Cardiac muscle cell (in vitro differentiated cells and primary cell): ENCODE data around the gene SUV39H2. TPM values are rescaled to one million over a fixed set of nuclear protein-coding genes. Genes with fewer than 3 reads are reported as not detected.

ENCODE experiments used
- DNase-seq, 2 donors: peaks; one replicate each; pipeline versions ENCODE4 v3.0.0 to v3.0.0-alpha.2; 2010 to 2017; ENCODE audit warnings: low read depth in 1 of 2, low spot score in 1 of 2
- H3K27ac ChIP-seq: fragments of 200-600 bp; sonication (generic); 2 replicates; pipeline ENCODE4 v1.5.1; 2016
- H3K27me3 ChIP-seq: fragments of 200-600 bp; sonication (generic); 2 replicates; pipeline ENCODE4 v1.6.0; 2016; ENCODE audit warnings: control low read depth
- H3K36me3 ChIP-seq: fragments of 200-600 bp; sonication (generic); 2 replicates; pipeline ENCODE4 v1.5.1; 2016; ENCODE audit warnings: control low read depth
- H3K4me1 ChIP-seq: fragments of 200-600 bp; sonication (generic); 2 replicates; pipeline ENCODE4 v1.8.1; 2017; ENCODE audit warnings: low read depth, mild to moderate bottlenecking, mixed run types
- H3K4me3 ChIP-seq: fragments of 200-600 bp; sonication (generic); 2 replicates; pipeline ENCODE4 v1.5.1; 2016; ENCODE audit warnings: mild to moderate bottlenecking
- H3K9me3 ChIP-seq: fragments of 200-600 bp; sonication (generic); 2 replicates; pipeline ENCODE4 v1.5.1; 2017; ENCODE audit warnings: low read depth, mild to moderate bottlenecking, control low read depth
- polyA plus RNA-seq: library from polyadenylated mRNA; unstranded; fragments of >200 nt; fragmentation: Nextera tagmentation; extraction: Ambion mirVana; gene quantifications from 2 replicates; pipeline ENCODE4 v1.2.1, GENCODE V29; 2016
- total RNA-seq: library from RNA; depleted of rRNA; stranded (reverse); fragments of >200 nt; gene quantifications from 2 replicates; pipeline ENCODE4 v1.2.3, GENCODE V29; 2016
- TF ChIP-seq, protein P1 (sequence below): IDR thresholded peaks from 2 replicates; pipeline ENCODE4 v1.5.1; 2012; ENCODE audit warnings: low read depth, mild to moderate bottlenecking, low read length

The SUV39H2 gene
- total and polyA plus RNA-seq, 2 experiments from 2014 or later: 10.6 to 12.4 TPM

DNA sequence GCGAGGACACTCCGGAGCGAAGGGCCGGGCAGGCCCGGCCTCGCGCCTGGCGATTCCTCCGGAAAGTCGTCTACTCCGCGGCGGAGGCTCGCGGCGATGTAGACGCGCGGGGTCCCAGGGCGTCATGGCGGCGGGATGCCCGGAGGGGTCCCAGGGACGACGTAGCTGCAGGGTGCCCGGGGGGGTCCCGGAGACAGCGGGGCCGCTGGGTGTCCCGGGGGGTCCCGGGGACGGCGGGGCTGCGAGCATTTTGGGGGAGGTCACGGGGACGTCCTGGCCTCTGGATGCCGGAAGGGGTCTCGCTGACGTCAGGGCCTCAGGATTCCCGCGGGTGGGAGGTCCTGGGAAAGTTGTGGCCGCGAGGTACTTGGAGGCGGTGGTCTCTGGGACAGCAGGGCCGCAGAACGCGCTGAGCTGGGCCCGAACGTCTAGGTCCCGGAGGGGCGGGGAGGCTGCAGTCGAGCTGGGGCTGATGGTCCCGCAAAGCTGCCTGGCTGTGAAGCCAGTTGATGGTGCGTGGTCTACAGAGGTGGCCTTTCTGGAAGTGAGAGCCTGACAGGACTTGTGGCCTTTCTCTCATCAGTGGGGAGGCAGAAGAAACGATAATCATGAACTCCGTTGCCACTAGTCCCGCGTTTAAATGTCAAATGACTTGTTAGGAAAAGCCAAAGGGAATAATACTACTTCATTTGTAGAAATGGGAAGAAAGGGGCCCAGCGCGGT, 39.9 kb upstream of the SUV39H2 start:
- H3K27me3 ChIP-seq: no peaks in the 10 kb centered on the region
- H3K4me3 ChIP-seq: peak overlapping the region; percentile 92
- no peaks in the 10 kb centered on the region for H3K9me3 ChIP-seq
- peaks cover 29% of the 10 kb centered on the region for H3K36me3 ChIP-seq
- H3K27ac ChIP-seq: peak overlapping the region; percentile 91
- TF ChIP-seq, protein P1, sequence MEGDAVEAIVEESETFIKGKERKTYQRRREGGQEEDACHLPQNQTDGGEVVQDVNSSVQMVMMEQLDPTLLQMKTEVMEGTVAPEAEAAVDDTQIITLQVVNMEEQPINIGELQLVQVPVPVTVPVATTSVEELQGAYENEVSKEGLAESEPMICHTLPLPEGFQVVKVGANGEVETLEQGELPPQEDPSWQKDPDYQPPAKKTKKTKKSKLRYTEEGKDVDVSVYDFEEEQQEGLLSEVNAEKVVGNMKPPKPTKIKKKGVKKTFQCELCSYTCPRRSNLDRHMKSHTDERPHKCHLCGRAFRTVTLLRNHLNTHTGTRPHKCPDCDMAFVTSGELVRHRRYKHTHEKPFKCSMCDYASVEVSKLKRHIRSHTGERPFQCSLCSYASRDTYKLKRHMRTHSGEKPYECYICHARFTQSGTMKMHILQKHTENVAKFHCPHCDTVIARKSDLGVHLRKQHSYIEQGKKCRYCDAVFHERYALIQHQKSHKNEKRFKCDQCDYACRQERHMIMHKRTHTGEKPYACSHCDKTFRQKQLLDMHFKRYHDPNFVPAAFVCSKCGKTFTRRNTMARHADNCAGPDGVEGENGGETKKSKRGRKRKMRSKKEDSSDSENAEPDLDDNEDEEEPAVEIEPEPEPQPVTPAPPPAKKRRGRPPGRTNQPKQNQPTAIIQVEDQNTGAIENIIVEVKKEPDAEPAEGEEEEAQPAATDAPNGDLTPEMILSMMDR: no peak
- peaks cover 10% of the 10 kb centered on the region for H3K4me1 ChIP-seq
- DNase-seq: peak; percentile 16 to 75

DNA sequence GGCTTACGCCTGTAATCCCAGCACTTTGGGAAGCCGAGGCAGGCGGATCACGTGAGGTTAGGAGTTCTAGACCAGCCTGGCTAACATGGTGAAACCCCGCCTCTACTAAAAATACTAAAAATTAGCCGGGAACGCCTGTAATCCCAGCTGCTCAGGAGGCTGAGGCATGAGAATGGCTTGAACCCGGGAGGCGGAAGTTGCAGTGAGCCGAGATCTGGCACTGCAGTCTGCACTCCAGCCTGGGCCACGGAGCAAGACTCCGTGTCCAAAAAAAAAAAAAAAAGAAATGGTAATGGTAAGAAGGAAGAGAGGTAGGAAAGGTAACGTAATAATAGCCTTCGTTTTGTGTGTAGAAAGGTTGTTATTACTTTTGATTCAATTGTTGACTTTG, 39.4 kb upstream of the SUV39H2 start:
- Histone ChIP-seq H3K36me3 (peaks cover 33% of the 10 kb centered on the region), H3K27ac (peak overlapping the region; percentile 91), H3K4me1 (peaks cover 10% of the 10 kb centered on the region), H3K27me3 (no peaks in the 10 kb centered on the region), H3K9me3 (no peaks in the 10 kb centered on the region), H3K4me3 (peak overlapping the region; percentile 92)
- DNase-seq: peak in 1 of 2 donors; percentile 23
- TF ChIP-seq, protein P1: no peak

DNA sequence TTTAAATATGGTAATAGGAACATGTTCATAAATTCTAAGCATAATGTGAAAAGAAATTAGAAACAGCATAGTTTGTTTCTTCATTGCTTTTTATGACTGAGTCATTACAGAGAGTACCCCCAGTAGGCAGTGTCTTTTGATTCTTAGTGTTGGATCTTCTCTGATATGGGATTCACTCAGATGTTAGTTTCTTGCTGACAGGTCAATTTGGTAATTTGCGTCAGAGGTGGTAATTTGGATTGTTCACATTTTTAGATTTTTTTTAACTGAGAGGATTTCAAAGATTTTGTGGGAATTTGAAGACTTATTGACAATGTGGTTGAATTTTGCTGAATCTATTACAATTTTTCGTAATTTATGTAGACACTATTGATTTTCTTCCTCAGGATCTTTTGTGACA, 38.5 kb upstream of the SUV39H2 start:
- Histone ChIP-seq H3K4me1 (peaks cover 10% of the 10 kb centered on the region), H3K4me3 (no peak overlapping the region), H3K36me3 (peaks cover 42% of the 10 kb centered on the region), H3K27ac (no peak overlapping the region), H3K27me3 (no peaks in the 10 kb centered on the region), H3K9me3 (no peaks in the 10 kb centered on the region)
- TF ChIP-seq, protein P1: no peak
- DNase-seq: no peak

DNA sequence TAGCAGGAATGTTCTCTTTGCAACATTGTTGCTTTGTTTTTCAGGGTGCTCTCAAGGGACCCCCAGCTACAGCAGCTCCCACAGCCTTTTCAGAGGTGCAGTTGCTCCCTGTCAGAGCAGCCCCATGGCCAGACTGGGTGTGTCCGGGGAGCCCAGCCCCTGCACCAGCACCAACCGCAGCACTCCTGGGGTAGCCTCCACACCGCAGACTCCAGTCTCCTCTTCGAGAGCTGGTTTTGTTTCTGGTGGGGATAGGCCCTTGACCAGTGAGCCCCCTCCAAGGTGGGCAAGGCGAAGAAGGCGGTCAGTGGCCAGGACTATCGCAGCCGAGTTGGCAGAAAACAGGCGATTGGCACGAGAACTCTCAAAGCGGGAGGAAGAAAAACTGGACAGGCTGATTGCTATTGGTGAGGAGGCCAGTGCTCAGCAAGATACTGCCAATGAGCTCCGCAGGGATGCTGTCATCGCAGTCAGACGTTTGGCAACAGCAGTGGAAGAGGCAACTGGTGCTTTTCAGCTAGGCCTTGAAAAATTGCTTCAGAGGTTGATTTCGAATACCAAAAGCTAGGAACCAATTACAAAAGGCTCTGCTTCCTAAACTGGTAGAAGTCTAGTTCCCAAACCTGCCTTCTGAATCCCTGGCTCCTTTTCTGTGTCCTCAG, 35.2 kb upstream of the SUV39H2 start:
- Histone ChIP-seq H3K4me1 (no peaks in the 10 kb centered on the region), H3K27ac (no peak overlapping the region), H3K36me3 (peaks cover 43% of the 10 kb centered on the region), H3K27me3 (no peaks in the 10 kb centered on the region), H3K9me3 (no peaks in the 10 kb centered on the region), H3K4me3 (no peak overlapping the region)
- TF ChIP-seq, protein P1: no peak
- DNase-seq: no peak

DNA sequence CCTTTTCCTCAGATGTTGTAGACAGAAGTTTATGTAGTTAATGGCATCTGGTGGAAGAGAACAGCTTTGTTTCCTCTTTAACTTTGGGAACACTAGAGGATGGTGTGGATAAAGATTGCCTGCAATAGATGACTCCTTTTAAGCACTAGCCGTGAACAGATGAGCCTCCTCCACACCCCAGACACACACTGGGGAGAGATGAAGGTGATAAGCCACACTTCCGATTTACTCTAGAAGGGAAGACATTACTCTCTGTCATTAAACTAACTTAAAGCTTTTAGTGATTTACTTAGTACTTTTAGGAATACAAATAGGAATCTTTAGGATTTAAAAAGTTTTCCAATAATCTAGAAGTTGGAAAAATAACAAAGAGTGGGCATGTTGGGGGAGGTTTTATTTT, 33.7 kb upstream of the SUV39H2 start:
- no peaks in the 10 kb centered on the region for H3K9me3 ChIP-seq
- no peak overlapping the region for H3K4me3 ChIP-seq
- H3K27me3 ChIP-seq: no peaks in the 10 kb centered on the region
- H3K4me1 ChIP-seq: no peaks in the 10 kb centered on the region
- DNase-seq: no peak
- peaks cover 43% of the 10 kb centered on the region for H3K36me3 ChIP-seq
- TF ChIP-seq, protein P1: no peak
- no peak overlapping the region for H3K27ac ChIP-seq
